ENCODE measurements around the gene ARFIP1.
"Not testable (repeated sequence)": the region's sequence is repeated elsewhere in the genome, so short reads cannot be mapped to it uniquely, and the experiment has no call there.

ARFIP1 gene

GRCh38 chr4:152880263-152880662, 100.5 kb downstream of the ARFIP1 start:
- DNase-seq (ENCODE audit: low read depth, low spot score): no peak
- no peak overlapping the region for H3K4me3 ChIP-seq (ENCODE audit: low read length)

GRCh38 chr4:152881974-152882373, 102.2 kb downstream of the ARFIP1 start:
- H3K4me3 ChIP-seq (ENCODE audit: low read length): no peak overlapping the region
- DNase-seq (ENCODE audit: low read depth, low spot score): no peak

DNA sequence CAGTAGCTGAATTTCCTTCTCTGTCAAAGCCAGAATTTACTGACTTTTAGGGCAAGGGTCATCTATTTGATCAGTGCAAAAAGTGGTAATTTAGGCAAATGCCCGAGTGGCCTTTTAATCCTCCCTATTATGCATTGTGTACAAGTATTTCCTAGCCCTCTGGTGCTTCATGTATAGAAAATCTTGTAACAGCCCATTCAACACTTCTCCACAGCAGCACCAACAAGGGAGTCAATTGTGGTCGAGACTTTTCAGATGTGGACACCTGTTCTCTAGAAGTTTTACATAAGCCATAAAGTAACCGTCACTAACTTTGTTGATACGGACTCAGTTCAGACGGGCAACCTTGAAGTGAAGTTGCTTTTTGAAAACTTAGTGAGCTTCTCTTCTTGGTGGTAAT, 105.4 kb downstream of the ARFIP1 start:
- no peak for DNase-seq (ENCODE audit: low read depth, low spot score)
- no peak overlapping the region for H3K4me3 ChIP-seq (ENCODE audit: low read length)

DNA sequence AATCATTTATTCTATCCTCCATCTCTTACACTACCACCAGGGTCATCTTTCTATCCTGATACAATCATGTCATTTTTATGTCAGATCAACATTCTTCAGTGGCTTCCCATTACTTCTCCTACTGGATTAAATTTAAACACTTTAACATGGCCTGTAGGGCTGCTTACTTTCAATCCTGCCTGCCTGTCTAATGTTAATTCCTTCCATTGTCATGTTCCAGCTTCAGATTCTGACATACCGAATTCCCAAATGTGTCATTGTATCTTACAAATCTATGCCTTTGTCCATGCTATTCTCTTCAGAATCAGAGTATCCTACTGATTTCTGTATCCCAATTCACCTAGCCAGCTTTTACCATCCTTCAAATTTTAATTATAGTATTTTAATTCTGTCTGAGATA, 106.4 kb downstream of the ARFIP1 start:
- DNase-seq (ENCODE audit: low read depth, low spot score): no peak
- no peak overlapping the region for H3K4me3 ChIP-seq (ENCODE audit: low read length)

GRCh38 chr4:152887981-152888380, 108.2 kb downstream of the ARFIP1 start:
- H3K4me3 ChIP-seq (ENCODE audit: low read length): no peak overlapping the region
- DNase-seq (ENCODE audit: low read depth, low spot score): no peak

DNA sequence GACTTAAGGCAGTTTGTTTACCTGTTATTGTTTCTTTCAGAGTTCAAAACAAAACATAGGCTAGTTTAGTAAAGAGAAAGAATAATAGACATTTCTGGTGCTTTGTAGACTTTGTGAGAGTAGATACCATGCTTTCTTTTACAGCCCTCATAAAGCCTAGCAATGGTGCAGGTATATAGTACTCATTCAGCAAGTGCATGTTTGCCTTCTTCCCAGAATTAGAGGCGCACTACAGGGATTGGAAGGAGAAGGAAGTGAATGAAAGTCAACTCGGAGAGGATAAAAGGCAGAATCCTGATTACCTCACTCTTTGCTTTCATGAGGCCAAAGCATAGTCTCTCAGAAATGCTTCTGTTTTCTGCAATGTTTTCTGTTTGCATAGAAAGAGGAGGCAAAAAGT, 113.2 kb downstream of the ARFIP1 start:
- no peak overlapping the region for H3K4me3 ChIP-seq (ENCODE audit: low read length)
- no peak for DNase-seq (ENCODE audit: low read depth, low spot score)

DNA sequence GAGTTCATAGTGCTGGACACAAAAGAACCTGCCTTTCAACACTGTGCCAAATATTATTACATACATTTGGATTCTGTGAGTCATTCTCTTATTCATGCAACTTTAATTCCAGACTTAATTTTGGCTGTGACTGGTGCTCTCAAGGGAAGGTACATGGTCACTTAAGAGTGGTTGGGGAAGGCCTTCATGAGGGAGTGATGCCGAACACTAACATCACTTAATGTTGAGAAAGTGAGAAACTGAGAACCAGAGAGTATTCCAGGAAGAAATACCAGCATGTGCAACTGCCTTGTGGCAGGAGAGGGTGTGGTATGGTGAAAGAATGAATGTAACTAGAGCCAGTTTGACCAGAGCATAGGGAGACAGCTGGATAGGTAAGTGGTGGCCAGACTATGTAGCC, 114.9 kb downstream of the ARFIP1 start:
- no peak for DNase-seq (ENCODE audit: low read depth, low spot score)
- H3K4me3 ChIP-seq (ENCODE audit: low read length): no peak overlapping the region

DNA sequence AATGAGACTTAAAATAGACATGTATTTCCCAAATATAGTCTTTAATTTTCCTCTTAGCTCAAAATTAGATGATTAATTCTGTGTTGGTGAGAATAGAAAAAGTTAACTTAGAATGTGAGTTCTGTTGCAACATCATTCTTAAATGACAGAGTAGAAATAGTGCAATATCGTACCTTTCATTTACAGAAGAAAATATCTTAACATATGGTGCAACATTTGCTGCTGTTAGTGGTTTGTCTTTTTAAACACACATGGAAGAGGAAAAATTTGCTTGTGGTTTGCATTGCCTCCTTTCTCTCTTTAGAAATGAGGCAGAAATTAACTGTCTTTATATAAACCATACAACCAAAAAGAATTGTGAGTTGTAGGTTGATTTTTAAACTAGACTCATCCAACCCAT, 117.1 kb downstream of the ARFIP1 start:
- DNase-seq (ENCODE audit: low read depth, low spot score): peak; percentile 20
- no peak overlapping the region for H3K4me3 ChIP-seq (ENCODE audit: low read length)

DNA sequence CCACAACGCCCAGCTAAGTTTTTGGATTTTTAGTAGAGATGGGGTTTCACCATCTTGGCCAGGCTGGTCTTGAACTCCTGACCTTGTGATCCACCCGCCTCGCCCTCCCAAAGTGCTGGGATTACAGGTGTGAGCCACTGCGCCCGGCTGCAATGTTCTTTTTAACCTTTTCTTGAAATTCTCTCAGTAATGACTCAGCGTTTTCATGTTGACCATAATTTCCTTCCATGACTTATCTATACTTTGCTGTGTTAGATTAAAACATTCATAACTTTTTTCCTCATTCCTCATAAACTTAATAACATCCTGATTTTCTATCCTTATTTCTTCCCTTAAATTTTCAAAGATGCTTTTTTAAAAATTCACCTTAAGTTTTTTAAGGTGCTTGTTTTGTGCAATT, 118.4 kb downstream of the ARFIP1 start:
- not testable (repeated sequence) for H3K4me3 ChIP-seq (ENCODE audit: low read length); DNase-seq (ENCODE audit: low read depth, low spot score)

DNA sequence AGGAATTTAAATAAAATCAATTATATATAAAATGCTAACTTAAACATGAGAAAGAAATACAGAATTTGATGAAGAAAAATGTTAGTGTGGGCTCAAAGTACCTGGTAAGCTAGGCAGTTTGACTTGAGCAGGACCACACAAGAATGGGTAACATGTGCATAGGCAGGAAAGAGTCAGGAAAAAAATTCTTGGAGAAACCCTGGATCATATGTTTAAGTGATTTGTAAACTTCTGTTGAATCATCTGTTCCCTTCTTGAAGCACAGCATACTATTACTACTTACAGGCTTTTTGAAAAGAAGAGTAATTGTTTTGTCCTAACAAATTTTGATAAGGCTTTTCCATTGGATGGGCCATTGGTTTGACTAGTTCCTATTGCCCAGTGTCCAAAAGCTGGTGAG, 118.9 kb downstream of the ARFIP1 start:
- DNase-seq (ENCODE audit: low read depth, low spot score): no peak
- H3K4me3 ChIP-seq (ENCODE audit: low read length): no peak overlapping the region

- no peak for DNase-seq (ENCODE audit: low read depth, low spot score)
These were observed 120.6 kb downstream of the ARFIP1 start for GRCh38 chr4:152900395-152900794.

GRCh38 chr4:152901205-152901604, 121.5 kb downstream of the ARFIP1 start:
- H3K4me3 ChIP-seq (ENCODE audit: low read length): no peak overlapping the region
- no peak for DNase-seq (ENCODE audit: low read depth, low spot score)

More at GRCh38 chr4:152900395-152900794, 120.6 kb downstream of the ARFIP1 start:
- H3K4me3 ChIP-seq (ENCODE audit: low read length): no peak overlapping the region

- no peak overlapping the region for H3K4me3 ChIP-seq (ENCODE audit: low read length)
- no peak for DNase-seq (ENCODE audit: low read depth, low spot score)
These were observed 123.9 kb downstream of the ARFIP1 start for GRCh38 chr4:152903658-152904057.

GRCh38 chr4:152909901-152910300, 130.1 kb downstream of the ARFIP1 start:
- no peak overlapping the region for H3K4me3 ChIP-seq (ENCODE audit: low read length)
- no peak for DNase-seq (ENCODE audit: low read depth, low spot score)

- H3K4me3 ChIP-seq (ENCODE audit: low read length): no peak overlapping the region
- no peak for DNase-seq (ENCODE audit: low read depth, low spot score)
These were observed 130.8 kb downstream of the ARFIP1 start for GRCh38 chr4:152910521-152910920.

DNA sequence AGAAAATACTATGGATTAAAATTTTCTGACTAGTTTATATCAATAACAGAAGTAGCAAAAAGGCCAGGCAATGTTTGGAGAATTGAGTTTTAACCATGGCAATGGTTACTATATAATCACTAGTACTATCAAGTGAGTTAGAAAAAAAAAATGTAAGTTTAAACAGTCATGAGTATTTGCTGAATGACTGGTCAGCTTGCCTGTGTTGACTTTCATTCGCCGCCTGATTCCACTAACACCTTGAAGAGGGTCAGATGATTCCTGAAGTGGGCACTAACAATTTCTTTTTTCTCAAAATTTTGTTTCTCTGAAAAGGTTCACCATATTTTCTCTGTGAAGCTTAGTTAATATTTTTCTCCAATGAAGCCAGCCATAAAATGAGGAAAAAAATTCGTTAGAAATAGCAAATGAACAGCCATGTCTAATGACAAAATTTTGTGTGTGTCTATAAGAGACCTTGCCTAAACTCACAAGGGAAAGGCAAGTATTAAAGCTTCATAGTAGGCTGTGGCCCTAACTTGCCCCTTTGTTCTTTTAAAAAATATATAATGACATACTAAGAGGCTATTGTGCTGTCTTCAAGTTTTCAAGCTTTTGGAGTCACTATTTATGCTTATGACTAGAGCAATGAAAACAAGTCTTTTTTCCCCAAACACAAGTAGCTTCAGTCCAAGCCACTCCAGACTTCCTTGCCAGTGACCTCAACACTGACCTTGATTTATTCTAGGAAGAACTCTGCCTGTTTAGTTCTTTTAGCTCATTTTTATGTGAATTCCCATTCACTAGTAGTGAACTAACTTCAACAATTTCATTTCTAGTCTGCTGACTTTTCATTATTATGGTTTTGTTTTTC, 138.0 kb downstream of the ARFIP1 start:
- DNase-seq (ENCODE audit: low read depth, low spot score): no peak

GRCh38 chr4:152919826-152920225, 140.1 kb downstream of the ARFIP1 start:
- DNase-seq (ENCODE audit: low read depth, low spot score): no peak
- H3K4me3 ChIP-seq (ENCODE audit: low read length): no peak overlapping the region

More for the DNA sequence above, 138.0 kb downstream of the ARFIP1 start:
- H3K4me3 ChIP-seq (ENCODE audit: low read length): no peak overlapping the region

- peak; percentile 27 for DNase-seq (ENCODE audit: low read depth, low spot score)
- H3K4me3 ChIP-seq (ENCODE audit: low read length): no peak overlapping the region
These were observed 141.0 kb downstream of the ARFIP1 start for GRCh38 chr4:152920768-152921167.

- DNase-seq (ENCODE audit: low read depth, low spot score): no peak
- no peak overlapping the region for H3K4me3 ChIP-seq (ENCODE audit: low read length)
These were observed 141.5 kb downstream of the ARFIP1 start for GRCh38 chr4:152921284-152921683.

DNA sequence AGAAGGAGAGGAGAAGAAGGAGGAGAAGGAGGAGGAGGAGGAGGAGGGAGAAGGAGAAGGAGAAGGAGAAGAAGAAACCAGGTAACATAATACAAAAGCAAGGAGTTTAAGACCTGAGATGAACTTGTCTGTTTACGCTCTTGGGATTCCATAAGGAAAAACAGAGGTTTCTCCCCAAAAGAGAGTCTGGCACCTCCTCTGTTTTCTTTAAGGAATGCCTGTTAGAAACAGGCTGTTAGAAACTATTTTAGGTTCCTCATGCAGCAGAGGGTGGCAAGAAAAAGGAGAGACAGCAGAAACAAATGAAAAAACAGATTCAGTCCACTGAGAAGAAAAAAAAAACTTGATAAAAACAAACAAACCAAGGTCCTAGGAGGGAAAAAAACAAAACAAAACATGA, 146.1 kb downstream of the ARFIP1 start:
- no peak overlapping the region for H3K4me3 ChIP-seq (ENCODE audit: low read length)
- no peak for DNase-seq (ENCODE audit: low read depth, low spot score)

- no peak overlapping the region for H3K4me3 ChIP-seq (ENCODE audit: low read length)
- DNase-seq (ENCODE audit: low read depth, low spot score): no peak
These were observed 147.2 kb downstream of the ARFIP1 start for GRCh38 chr4:152926959-152927358.

All from Jurkat, Clone E6-1 (cell line).